Activated CD4-positive, alpha-beta T cell treated with anti-CD3 and anti-CD28 coated beads, Interleukin-2, Interleukin-4, amounts not matched to agents 100 ng/mL and 50 ng/mL, durations not matched to agents 16 hours and 8 hours (primary cell): ENCODE measurements around the gene MDFI.

Experiments
- DNase-seq: peaks from one replicate; pipeline ENCODE4 v3.0.0-alpha.2; 2020; ENCODE audit warnings: low spot score

MDFI gene

DNA sequence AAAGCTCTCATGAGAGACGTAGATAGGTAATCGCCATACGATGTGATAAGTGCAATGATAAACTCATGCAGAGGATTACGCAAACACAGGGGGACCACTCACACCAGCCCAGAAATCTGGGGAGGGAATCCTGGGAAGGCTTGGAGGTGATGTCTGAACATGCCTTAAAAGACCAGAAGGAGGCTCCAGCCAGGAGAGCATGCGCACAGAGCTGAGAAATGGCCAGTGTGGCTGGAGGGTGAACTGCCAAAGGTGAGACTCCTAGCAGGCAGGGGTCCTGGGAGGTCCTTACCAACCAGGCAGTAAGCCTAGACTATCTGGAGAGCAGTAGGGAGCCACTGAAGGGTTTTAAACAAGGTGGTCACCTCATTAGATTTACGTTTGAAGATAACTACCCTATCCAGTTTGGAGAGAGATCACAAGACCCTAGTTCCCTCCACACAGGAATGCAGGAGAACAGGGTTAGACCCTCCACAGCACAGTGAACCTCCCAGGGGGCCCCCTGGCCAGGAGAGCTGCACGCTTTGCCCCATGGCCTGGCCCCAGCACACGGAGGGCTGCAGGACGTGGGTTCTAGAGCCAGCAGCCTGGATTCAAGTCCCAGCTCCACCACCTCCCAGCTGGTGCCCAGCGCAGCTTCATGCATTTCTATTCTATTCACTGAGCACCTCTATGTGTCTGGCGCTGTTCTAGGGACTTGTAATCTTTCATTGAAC is 13.1 kb downstream of the MDFI start:
- DNase-seq: no peak

DNA sequence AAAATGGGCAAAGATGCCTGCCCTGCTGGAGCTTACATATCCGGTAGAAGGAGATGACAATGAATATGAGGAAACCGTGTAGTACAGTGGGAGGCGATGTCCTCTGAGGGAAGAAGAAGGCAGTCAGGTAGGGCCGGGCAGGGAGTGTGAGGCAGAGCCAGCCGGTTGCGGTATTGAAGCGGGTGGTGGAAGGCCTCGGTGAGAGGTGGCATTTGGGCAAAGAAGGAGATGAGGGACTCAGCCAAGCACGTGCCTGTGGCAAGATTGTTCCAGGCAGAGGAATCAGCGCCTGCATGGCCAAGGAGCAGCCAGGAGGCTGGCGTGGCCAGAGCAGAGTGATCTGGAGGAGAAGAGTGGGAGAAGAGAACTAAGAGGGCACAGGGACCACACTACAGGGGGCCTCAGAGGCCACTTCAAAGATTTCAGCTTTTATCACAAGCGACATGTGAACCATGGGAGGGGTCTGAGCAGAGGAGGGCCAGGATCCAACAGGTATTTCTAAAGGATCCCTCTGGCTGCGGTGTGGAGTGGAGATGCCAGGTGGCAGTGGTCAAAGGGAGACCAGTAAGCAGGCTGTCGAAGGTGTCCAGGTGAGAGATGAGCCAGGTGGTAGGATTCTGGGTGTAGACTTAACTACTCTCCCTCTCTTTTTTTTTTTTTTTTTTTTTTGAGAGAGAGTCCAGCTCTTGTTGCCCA is 13.8 kb downstream of the MDFI start:
- no peak for DNase-seq

DNA sequence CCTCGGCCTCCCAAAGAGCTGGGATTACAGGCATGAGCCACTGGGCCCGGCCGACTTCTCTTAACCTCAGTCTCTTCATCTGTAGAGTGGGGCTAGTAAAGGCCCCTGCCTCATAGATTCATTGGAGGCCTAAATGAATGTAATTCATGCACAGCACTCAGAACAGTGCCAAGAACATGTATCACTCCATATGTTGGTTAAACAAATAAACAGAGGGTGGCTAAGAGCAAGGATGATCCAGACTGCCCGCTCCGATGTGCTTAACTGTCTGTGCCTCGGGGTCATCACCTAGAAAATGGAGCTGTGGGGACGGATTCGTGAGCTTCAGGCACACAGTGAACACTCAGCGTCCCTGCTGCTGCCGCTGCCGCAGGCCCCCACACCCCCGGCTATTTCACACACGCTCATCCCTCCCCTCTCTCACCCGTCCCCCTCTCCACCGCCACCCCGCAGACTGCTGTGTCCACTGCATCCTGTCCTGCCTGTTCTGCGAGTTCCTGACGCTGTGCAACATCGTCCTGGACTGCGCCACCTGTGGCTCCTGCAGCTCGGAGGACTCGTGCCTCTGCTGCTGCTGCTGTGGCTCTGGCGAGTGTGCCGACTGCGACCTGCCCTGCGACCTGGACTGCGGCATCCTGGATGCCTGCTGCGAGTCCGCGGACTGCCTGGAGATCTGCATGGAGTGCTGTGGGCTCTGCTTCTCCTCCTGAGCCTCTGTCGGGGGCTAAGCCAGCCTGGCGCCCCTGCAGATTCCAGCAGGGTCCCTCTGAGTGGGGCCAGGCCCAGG is 14.8 kb downstream of the MDFI start:
- no peak for DNase-seq

DNA sequence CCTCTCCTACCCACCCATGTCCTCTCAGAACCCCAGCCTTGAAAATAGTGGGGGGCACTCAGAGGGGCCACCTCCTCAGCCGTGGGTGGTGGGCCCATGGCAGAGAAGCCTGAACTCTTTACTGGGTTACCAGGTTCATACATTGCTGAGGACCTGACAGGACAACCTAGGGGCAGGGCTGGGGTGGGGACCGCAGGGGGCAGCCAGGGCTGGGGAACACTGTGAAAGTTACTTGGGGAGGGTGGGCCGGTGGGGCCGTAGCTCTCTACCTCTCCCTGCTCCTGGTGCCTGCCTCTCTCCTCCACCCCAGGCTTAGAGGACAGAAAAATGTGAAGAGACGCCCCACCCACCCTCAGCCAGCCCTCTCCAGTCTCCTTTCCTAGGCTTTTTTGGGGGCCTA is 15.4 kb downstream of the MDFI start:
- DNase-seq: no peak

DNA sequence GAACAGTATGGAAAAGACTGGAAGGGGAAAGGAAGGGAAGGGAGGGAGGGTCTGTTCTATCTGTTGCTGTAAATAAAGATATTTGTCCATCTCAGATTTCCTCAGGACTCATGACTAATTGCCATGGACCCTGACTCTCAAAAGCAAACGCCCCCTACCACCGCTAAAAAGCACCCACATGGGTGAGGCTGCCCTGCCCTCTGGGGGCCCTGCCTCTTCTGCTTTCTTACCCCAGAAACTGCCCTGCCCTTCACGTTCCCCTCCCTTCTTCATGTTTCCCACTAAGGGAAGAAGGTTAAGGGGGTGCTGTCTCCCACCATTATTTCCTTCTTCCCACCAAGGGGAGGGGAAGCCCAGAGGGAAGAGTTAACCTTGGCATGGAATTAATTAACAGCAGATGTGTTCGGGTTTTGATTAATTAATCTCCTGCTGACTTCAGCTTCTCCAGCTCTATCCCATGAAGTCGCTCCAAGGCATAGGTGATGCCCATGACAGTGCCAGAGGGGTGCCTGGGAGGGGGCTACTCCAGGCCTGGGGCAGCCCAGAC is 16.0 kb downstream of the MDFI start:
- no peak for DNase-seq

DNA sequence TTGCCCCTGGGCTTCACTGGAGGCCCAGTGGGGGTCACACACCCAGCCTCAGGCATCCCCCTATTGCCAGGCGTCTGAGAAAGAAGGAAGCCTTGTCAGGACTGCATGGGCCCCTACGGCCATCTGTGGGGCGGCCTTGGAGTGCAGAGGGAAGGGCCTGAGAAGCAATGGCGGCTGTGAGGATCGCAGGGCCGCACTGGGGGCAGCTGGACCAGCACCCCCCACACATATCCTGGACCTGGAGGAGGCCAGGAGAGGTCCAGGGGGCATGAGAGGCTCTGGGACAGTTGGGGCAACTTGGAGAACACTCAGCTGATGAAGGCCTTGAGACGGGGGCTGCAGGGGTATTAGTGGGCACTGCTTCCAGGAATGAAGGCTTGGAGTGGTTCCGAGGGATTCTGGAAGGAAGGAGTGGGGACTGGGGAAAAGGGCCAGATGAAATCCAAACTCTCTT is 16.5 kb downstream of the MDFI start:
- DNase-seq: no peak

DNA sequence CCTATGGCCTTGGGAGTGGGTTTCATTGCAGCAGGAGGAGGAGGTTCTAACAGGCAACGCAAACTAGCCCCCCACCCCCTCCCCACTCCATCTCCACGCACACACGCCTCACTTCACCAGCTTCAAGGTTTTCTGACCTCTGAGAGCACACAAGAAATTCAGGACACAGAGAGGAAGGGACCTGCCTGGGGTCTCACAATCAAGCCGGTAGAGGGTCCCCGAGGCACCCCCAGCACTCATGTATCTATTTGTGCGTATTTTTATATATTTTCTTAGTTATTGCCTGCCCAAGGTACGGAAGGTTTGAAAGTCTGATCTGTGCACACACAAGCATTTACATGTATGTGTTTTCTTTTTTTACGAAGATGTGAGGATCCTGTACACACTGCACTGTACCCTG is 16.9 kb downstream of the MDFI start:
- no peak for DNase-seq

DNA sequence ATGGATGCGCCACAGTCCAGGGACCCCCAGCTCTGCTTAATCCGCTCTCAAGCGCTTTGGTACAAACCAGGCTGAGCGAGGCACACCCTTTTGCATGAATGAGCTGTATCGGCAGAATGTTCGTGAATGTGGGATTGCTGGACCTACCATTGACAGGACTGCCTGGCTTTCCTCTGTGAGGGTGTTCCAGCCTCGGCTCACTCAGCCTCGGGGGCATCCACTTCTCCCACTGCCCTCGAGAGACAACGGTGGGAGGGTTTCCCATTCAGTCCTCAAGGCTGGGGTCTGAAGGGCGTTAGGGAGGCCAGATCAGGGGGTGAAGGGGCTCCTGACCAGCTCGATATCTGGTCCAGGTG is 17.4 kb downstream of the MDFI start:
- no peak for DNase-seq

DNA sequence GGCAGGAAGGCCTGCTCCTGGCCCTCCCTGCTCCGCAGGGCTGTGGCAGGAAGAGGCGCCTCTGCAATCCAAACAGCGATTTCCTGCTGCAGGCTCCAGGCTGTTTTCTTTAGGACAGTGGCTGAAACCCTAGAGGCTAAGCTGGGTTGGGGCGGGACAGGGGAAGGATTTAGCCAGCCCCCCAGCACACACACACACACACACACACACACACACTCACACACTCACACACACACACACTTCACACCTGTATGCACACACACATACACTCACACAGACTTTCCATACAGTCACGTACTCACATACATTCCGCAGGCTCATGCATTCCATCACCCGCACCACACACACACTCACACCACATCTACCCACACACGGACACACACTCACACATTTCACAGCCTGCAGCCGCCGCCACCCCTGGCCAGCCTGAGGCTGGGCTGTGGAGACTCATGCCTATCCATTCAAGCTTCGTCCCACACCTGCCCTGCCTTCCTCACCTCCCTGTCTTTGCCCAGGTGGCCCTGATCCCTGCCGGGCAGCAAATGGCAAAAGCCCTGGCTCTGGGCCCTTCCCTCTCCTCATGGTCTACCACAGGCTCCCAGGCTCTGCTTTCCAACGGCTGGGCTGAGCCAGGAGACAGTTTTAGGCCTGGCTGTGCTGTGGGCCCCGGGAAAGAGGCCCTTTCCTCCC is 17.9 kb downstream of the MDFI start:
- no peak for DNase-seq

DNA sequence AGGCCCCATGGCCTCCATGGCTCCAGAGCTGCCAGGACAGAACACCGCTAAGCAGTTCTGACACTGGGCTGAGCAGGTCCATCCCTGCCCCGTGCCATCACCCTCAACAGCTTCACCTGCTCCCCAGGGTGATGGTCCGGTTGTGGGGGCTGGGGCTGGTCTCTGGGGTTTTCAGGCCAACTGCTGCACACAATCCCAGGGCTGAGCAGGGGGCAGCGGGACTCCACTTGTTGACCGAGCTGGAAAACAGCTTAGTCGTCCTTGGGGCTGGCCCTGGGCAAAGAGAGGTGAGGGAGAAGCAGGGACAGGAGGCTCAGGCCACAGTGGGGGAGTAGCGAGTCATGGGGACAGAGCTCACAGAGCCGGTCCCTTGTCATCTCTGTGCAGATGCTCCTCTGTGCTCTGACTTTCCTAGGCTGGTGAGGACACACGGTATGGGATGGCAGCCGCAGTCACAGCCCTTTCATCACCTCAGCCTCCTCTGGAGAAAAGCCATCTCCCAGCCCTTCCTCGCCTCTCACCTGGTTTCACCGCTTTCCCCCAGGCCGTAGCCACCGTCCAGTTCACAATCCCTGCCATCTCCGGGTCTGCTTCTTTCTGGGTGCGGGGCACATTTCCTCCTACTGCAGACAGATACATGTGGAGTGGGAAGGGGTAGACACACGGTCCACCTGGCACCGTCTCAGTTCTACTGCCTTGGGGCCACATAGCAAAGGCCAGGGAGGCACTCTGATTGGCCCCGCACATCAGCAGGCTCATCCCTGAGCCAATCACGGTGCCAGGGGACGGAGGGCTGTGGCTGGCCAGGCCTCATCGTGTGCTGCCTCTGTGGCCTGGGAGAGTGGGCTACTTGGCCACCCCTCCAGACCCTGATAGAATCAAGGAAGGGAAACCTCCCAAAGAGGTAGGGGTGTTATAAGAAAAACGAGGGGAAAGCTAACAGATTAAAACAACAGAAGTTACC is 19.1 kb downstream of the MDFI start:
- DNase-seq: no peak

DNA sequence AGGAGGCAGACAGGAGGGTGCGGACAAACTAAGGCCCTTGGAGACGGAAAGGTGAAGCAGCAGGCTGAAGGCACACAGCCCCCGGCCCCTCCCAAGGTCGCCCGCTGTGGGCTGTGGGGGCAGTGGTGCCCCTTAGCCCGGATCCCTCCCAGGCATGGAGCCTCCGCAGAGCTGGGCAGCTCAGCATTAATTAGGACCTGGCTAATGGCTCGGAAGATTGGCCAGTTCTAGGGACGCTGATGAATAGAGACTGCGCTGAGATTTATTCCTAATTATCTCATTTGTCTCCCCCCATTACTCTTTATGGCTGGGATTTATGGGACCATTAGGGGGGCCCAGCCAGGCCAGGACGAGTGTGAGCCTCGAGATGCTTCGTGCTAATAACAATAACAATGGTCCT is 20.4 kb downstream of the MDFI start:
- DNase-seq: no peak

DNA sequence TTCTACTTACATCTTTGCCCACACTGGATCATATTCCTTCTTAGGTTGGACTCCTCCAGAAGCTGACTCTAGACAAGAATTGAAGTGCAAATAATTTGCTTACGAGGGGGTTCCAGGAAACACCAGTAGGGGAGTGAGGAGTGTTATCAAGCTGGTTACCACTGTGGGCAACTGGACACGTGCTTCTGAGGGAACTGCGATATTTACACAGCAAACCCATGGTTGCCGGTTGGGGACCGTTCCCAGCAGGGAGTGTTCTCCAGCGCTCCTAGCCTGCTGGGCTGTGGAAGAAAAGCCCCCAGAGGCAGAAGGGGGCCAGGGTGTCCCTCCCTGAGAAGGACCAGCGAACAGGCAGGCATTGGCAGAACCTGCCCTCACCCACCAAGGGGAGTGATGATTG is 21.7 kb downstream of the MDFI start:
- no peak for DNase-seq

DNA sequence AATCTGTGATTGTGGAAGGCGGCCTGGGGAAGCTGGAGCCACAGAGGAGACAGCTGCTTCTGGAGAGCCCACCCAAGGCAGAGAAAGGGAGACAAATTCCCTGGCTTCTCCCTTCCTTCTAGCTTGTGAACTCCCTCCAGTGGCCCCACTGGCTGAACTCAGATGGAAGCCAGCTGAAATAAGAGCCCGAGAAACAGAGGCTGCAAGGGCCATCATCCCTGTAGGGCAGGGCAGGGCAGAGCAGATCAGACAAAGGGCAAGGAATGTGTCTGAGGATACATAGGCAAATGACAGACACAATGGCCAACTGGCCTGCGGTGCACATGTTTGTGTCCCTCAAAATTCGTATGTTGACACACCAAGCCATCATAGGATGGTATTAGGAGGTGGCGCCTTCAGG is 25.3 kb downstream of the MDFI start:
- no peak for DNase-seq

DNA sequence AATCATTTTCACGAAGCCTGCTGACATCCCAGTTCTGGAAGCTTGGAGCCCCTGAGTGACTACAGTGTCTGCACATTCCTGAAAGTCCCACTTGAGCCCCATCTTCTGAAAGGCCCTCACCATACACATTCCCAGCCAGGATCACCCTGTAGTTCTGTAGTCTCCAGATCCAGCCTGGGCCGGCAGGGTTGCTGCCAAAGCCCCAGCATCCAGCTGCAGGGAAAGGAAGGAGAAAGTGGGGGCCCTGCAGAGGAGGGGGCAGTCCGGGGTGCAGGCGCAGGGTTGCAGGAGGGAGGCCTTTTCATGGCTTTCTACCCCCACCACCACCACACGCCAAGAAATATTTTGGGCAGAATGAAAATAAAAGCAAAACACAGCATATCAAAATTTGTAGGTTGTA is 26.0 kb downstream of the MDFI start:
- DNase-seq: no peak

DNA sequence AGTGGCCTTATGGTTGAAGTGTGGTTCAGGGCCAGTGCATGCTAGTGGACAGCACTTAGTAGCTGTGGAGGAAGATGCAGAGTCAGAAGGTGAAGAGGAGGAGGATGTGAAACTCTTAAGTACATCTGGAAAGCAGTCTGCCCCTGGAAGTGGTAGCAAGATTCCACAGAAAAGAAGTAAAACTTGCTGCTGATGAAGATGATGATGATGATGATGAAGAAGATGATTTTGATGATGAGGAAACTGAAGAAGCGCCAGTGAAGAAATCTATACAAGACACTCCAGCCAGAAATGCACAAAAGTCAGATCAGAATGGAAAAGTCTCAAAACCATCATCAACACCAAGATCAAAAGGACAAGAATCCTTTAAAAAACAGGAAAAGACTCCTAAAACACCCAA is 28.9 kb downstream of the MDFI start:
- no peak for DNase-seq

DNA sequence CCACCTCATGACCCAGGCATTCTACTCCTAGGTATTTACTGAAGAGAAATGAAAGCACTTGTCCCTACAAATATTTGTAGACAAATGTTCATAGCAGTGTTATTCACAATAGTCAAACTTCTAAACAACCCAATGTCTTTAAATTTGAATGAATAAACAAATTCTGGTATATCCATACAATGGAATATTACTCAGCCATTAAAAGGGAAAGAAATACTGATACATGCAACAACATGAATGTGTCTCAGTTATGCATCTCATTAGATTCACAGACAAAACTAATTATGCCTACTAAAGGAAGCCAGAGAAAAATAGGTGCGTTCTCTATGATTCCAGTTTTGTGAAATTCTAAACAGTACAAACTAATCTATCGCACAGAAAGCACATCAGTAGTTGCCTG is 30.7 kb downstream of the MDFI start:
- no peak for DNase-seq

DNA sequence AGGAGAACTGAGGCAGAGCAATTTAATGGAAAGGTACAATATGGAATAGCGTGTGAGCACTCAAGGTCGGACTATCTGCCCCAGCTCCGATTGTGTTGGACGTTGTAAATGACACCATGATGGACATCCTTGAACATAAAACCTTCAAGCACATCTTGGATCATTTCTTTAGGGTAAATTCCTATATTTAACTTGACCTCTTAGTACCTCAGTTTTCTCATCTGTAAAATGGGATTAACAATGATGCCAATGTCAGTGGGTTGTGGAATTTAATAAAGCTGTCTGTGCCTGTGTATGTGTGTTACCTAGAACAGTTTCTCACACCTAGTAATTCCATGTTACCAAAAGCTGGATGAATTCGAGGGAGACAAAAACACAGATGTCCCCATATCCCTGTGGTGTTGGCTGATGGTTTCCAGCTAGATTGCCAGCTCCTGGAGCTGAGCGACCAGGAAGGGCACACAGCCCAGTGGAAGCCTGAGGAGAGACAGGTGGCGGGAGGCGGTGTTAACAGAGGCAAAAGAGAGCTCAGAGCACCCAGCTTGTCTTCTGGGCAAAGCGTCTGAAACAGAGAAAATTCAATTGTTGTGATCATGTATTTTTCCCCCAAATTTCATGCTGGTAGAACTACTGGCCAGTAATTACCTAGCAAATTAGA is 32.6 kb downstream of the MDFI start:
- no peak for DNase-seq

DNA sequence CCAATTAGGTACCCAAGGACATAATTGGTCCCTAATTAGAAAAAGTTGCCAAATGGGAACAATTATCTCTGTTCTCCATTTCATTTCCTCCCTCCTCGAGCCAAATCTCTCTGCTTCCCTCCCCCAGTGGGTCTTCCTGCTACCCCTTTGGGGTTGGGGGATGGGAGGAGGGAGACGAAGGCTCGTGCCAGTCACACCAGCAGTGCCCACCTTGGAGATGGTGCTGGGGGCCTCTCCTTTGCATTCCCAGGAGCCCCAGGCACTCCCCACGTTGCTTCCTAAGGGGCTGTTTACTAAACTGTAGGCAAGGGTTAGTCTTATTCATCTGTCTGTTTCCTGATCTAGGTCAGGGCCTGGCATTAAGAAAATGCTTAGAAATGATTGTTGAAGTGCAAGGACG is 33.1 kb downstream of the MDFI start:
- no peak for DNase-seq

DNA sequence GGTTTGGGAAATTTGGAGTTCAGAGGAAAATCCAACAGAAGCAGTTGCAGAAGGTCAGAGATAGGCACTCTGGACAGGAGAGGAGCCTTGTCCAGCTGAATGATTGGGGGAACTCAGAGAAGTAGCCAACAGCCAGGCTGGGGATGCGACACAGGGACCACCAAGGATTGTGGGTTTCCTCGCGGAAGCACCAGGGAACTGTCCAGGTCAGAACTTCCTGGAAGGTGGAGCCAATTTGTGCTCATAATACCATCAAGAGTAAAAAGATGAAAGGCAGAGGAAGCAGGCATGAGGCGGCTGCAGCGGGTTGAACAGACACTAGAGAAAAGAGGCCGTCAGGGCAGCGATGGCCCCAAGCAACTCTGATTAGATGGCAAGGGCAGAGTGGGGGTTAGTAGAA is 33.7 kb downstream of the MDFI start:
- DNase-seq: no peak

DNA sequence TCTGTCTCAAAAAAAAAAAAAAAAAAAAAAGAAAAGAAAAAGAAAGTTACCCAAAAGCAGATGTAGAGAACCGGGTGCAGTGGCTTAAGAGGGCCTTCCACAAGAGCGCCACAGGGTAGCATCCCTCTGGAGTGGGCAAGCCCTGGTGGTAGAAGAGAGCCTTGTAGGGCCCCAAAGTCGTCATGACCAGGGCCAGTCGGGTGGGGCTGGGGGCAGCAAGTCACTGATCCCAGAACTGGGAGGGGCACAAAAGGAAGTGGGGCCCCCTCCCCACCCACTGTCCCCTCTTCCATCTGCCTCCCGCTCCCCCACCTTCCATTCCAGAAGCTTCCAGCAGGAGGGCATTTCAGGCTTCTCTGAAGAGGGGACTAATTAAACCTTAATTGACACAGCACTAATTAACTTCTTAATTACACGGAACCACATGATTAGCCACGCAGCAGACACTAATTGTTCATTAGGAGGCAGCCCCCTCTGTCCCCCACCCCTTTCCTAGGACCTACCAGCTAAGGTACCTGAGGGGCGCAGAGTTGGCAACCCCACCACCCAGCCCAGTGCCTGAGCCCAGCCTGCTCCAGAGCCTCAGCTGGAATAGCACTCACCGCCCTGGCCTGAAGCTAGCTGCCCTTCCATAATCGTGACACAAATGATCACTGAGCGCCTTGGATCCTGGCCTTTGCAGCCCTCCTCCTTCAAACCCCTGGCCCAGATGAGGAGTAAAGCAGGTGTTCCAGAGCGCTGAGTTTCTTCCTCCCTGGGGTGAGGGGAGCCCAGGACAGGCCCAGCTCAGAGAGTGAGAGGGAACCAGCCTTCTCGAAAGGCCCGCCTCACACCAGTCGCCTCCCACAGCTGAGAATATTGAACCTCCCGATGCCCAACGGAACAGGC is 34.8 kb downstream of the MDFI start:
- DNase-seq: no peak
